GM12878 (cell line): ENCODE results near the gene GRM1. TPM values are rescaled to one million over a fixed set of nuclear protein-coding genes. Genes with fewer than 3 reads are reported as not detected.

ENCODE experiments used
- ATAC-seq: fragments of 200-7000 bp; cut with Tn5 transposase; 3 replicates; pipeline ENCODE4 v1.9.1; 2020; ENCODE audit warnings: mild to moderate bottlenecking, moderate library complexity
- BruUV-seq: library from RNA; stranded (reverse); fragments of 400-500 nt; replicated peaks from 2 replicates; lab custom pipeline; 2021; lab: Mats Ljungman, UMichigan
- CTCF ChIA-PET: fragments of 300-600 bp; sonication (Branson Sonifier 250); formaldehyde crosslinking; extraction: SDS; loops from one replicate; lab custom pipeline; 2021; ENCODE audit warnings: inconsistent platforms; lab: Yijun Ruan, JAX
- POLR2A ChIA-PET: fragments of 350-600 bp; formaldehyde crosslinking; extraction: SDS; loops from one replicate; lab custom pipeline; 2021; ENCODE audit warnings: inconsistent platforms; lab: Charles Lee
- RAD21 ChIA-PET: fragments of 300-600 bp; sonication (Branson Sonifier 250); formaldehyde crosslinking; loops from one replicate; lab custom pipeline; 2023; ENCODE audit warnings: antibody characterized with exemption; ENCODE audit not compliant: unreplicated experiment; lab: Charles Lee
- SMC1A ChIA-PET: fragments of 300-600 bp; sonication (Branson Sonifier 250); formaldehyde crosslinking; loops from one replicate; lab custom pipeline; 2023; ENCODE audit not compliant: unreplicated experiment, uncharacterized antibody; lab: Charles Lee
- DNase-seq: peaks from one replicate; pipeline ENCODE4 v3.0.0-alpha.2; 2011; ENCODE audit warnings: low read depth, low spot score
- FAIRE-seq: peaks from 3 replicates; lab custom pipeline; 2011; peaks lifted over from hg19 to GRCh38; lab: Jason Lieb, UNC
- H2AFZ ChIP-seq: 2 replicates; pipeline ENCODE4 v1.6.0; 2011; ENCODE audit warnings: low read depth, low read length, control low read depth; ENCODE audit not compliant: control insufficient read depth
- H3K27ac ChIP-seq: 2 replicates; pipeline ENCODE4 v1.5.1; 2011; ENCODE audit warnings: control low read depth; ENCODE audit not compliant: control insufficient read depth, insufficient read depth
- H3K27me3 ChIP-seq, 2 experiments: replicated peaks in 1 of 2; 2 replicates each; pipeline versions ENCODE4 v1.6.0 to v1.6.1; 2011; ENCODE audit warnings: low read length in 1 of 2; ENCODE audit not compliant: control insufficient read depth in 2 of 2, insufficient read depth in 2 of 2
- H3K36me3 ChIP-seq, 2 experiments: 2 replicates each; pipeline ENCODE4 v1.5.1; 2011; ENCODE audit warnings: low read length in 1 of 2; ENCODE audit not compliant: control insufficient read depth in 2 of 2, insufficient read depth in 2 of 2
- H3K4me1 ChIP-seq: 2 replicates; pipeline ENCODE4 v1.6.1; 2011; ENCODE audit warnings: mild to moderate bottlenecking, low read length, moderate library complexity, mixed read lengths; ENCODE audit not compliant: control insufficient read depth, insufficient read depth
- H3K4me2 ChIP-seq: 2 replicates; pipeline ENCODE4 v1.6.0; 2011; ENCODE audit warnings: control low read depth; ENCODE audit not compliant: control insufficient read depth, insufficient read depth
- H3K4me3 ChIP-seq: fragments of 200-600 bp; sonication (generic); 2 replicates; pipeline ENCODE4 v1.5.1; 2016
- H3K79me2 ChIP-seq: 2 replicates; pipeline ENCODE4 v1.6.0; 2011; ENCODE audit warnings: low read length; ENCODE audit not compliant: control insufficient read depth, insufficient read depth
- H3K9ac ChIP-seq: 2 replicates; pipeline ENCODE4 v1.8.0; 2011; ENCODE audit warnings: low read length, control low read depth, mixed read lengths; ENCODE audit not compliant: control insufficient read depth, insufficient read depth
- H3K9me3 ChIP-seq: replicated peaks from 3 replicates; pipeline ENCODE4 v1.5.1; 2011; ENCODE audit warnings: mild to moderate bottlenecking, low read length; ENCODE audit not compliant: control insufficient read depth, insufficient read depth
- H4K20me1 ChIP-seq: 2 replicates; pipeline ENCODE4 v1.6.0; 2011; ENCODE audit not compliant: control insufficient read depth, insufficient read depth
- ATF2 ChIP-seq: IDR thresholded peaks from 2 replicates; pipeline ENCODE4 v1.6.1; 2012; ENCODE audit warnings: low read length, inconsistent platforms
- CREB1 ChIP-seq: IDR thresholded peaks from 2 replicates; pipeline ENCODE4 v1.6.1; 2012; ENCODE audit warnings: low read depth, mild to moderate bottlenecking, inconsistent platforms
- E4F1 ChIP-seq: fragments of 450-650 bp; IDR thresholded peaks from 2 replicates; pipeline ENCODE4 v1.6.1; 2018; ENCODE audit warnings: borderline replicate concordance, mild to moderate bottlenecking; ENCODE audit not compliant: partially characterized antibody
- MLLT1 ChIP-seq: fragments of 450-650 bp; IDR thresholded peaks from 2 replicates; pipeline ENCODE4 v1.6.1; 2016; ENCODE audit warnings: mild to moderate bottlenecking
- NBN ChIP-seq: fragments of 450-650 bp; IDR thresholded peaks from 2 replicates; pipeline ENCODE4 v1.6.1; 2016
- NR2F1 ChIP-seq: fragments of 450-650 bp; conservative IDR thresholded peaks from 2 replicates; pipeline ENCODE4 v1.6.1; 2017; ENCODE audit warnings: mild to moderate bottlenecking
- ZNF384 ChIP-seq: IDR thresholded peaks from 2 replicates; pipeline ENCODE4 v1.6.1; 2012; ENCODE audit warnings: low read depth, mild to moderate bottlenecking, low read length, improper control_type of control experiment, borderline replicate concordance
- WGBS: methylation state at CpG from one replicate; pipeline ENCODE4 v1.1.6; 2016; ENCODE audit warnings: low lambda C conversion rate; ENCODE audit not compliant: insufficient replicate concordance, insufficient coverage; ENCODE audit errors: missing lambda C conversion rate; 5-methylcytosine and 5-hydroxymethylcytosine counted together
- in situ Hi-C: fragments of 300-500 bp; cut with MboI; formaldehyde crosslinking; loops from 9 replicates; pipeline ENCODE4 v1.14.3; 2018; ENCODE audit warnings: mixed read lengths
- intact Hi-C: fragments of 100-400 bp; cut with micrococcal nuclease; formaldehyde crosslinking; loops from one replicate; pipeline ENCODE4 v1.14.2; 2022; ENCODE audit not compliant: unreplicated experiment
- polyA plus RNA-seq, 11 experiments: library from polyadenylated mRNA; depleted of rRNA in 4 of 11; unstranded in 6 of 11; stranded (reverse) in 5 of 11; fragments of >200 nt; fragmentation: Nextera tagmentation in 4 of 11; fragmentation: Illumina TruSeq in 1 of 11; extraction: Ambion mirVana in 4 of 11; extraction: Trizol in 1 of 11; gene quantifications; 1 replicate in 1 of 11; 2 replicates in 10 of 11; pipeline versions ENCODE4 v1.2.1 to v1.2.3, GENCODE V29; 2011 to 2016; ENCODE audit warnings: inconsistent platforms in 2 of 11, missing spikeins in 2 of 11, low read depth in 1 of 11
- total RNA-seq, 4 experiments: library from RNA; depleted of rRNA in 3 of 4; stranded (reverse); fragments of >200 nt in 3 of 4; fragmentation: Illumina TruSeq in 1 of 4; extraction: Trizol in 1 of 4; gene quantifications; 2 replicates each; pipeline versions ENCODE4 v1.2.1 to v1.2.3, GENCODE V29; 2013 to 2021

The GRM1 gene
- total and polyA plus RNA-seq, 10 of the 15 experiments (the other 5 are each of a cell fraction or from before 2014, with no cell fraction given), result 0.04 TPM; not detected in 9

GRCh38 chr6:146305092-146305491 is 276.2 kb downstream of the GRM1 start:
- DNase-seq, result no peak
- intact Hi-C loops (no loop called here), in situ Hi-C loops (no loop called here)
- WGBS, result 0% methylated on average over 1 of the region's 1 CpG
- ChIA-PET SMC1A (no interaction called here), RAD21 (no interaction called here), CTCF (no interaction called here), POLR2A (no interaction called here)
- Histone ChIP-seq H3K9me3 (no peaks in the 10 kb centered on the region), H3K36me3 (no peaks in the 10 kb centered on the region), H3K79me2 (no peaks in the 10 kb centered on the region), H3K27ac (no peak overlapping the region), H2AFZ (no peak overlapping the region), H3K4me2 (no peak overlapping the region), H4K20me1 (no peaks in the 10 kb centered on the region; the same call in 1 of the 2 replicates), H3K4me3 (no peak overlapping the region), H3K9ac (no peak overlapping the region), H3K4me1 (no peaks in the 10 kb centered on the region), H3K27me3 (no peaks in the 10 kb centered on the region)
- TF ChIP-seq ZNF384 (no peak), NR2F1 (0 out of 2 replicates have a peak, but pooled peaks have one; percentile 21), CREB1 (no peak), E4F1 (no peak), NBN (no peak), ATF2 (no peak), MLLT1 (no peak)
- peak; percentile 25; the same call in 1 of the 3 replicates for ATAC-seq
- no TSS peak for BruUV-seq
- no peak for FAIRE-seq
